ENCODE results near the gene NF2. TPM values are rescaled to one million over a fixed set of nuclear protein-coding genes. Genes with fewer than 3 reads are reported as not detected.

NF2 gene
- total RNA-seq, 1 experiment from 2014 or later, result 132 TPM

GRCh38 chr22:29661336-29661735 lies 57.9 kb downstream of the NF2 start:
- no peaks in the 10 kb centered on the region for H3K4me1 Mint-ChIP-seq (ENCODE audit: low read depth, unreplicated experiment)
- CTCF ChIA-PET, result no interaction called here
- H3K9me3 Mint-ChIP-seq (ENCODE audit: low read depth, unreplicated experiment), result no peaks in the 10 kb centered on the region
- H3K27me3 Mint-ChIP-seq (ENCODE audit: unreplicated experiment), result no peaks in the 10 kb centered on the region
- H3K36me3 Mint-ChIP-seq (ENCODE audit: insufficient read depth, unreplicated experiment), result peaks cover 40% of the 10 kb centered on the region
- no TSS peak for BruUV-seq (replicated peaks)
- H3K27ac Mint-ChIP-seq (ENCODE audit: unreplicated experiment), result no peak overlapping the region
- intact Hi-C loops (cut with micrococcal nuclease; ENCODE audit: unreplicated experiment), result no loop called here
- TF ChIP-seq CTCF (IDR thresholded peaks at IDR 0.05; ENCODE audit: unreplicated experiment), result no peak
- no peak for DNase-seq
- no peak overlapping the region for H3K4me3 Mint-ChIP-seq (ENCODE audit: low read depth, unreplicated experiment)

- DNase-seq, result no peak
- intact Hi-C loops (cut with micrococcal nuclease; ENCODE audit: unreplicated experiment), result no loop called here
- BruUV-seq (replicated peaks), result no TSS peak
These were observed 59.9 kb downstream of the NF2 start for GRCh38 chr22:29663180-29663821.

DNA sequence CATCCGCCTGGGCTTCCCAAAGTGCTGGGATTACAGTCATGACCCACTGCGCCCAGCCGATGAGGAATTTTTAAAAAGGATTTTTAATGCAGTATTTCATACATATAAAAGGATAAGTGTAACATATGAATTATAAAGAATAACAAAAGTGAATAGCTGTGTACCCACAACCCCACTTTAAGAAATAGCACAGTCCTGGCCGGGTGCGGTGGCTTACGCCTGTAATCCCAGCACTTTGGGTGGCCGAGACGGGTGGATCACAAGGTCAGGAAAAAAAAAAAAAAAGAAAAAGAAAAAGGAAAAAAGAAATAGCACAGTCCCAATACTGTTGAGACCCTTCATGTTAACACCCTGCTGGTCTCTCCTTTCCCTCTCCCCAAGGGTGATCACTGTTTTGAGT lies 62.1 kb downstream of the NF2 start:
- intact Hi-C loops (cut with micrococcal nuclease; ENCODE audit: unreplicated experiment), result no loop called here
- Mint-ChIP-seq H3K27me3 (ENCODE audit: unreplicated experiment) (no peaks in the 10 kb centered on the region), H3K4me3 (ENCODE audit: low read depth, unreplicated experiment) (no peak overlapping the region), H3K9me3 (ENCODE audit: low read depth, unreplicated experiment) (no peaks in the 10 kb centered on the region), H3K27ac (ENCODE audit: unreplicated experiment) (no peak overlapping the region), H3K36me3 (ENCODE audit: insufficient read depth, unreplicated experiment) (peaks cover 43% of the 10 kb centered on the region), H3K4me1 (ENCODE audit: low read depth, unreplicated experiment) (no peaks in the 10 kb centered on the region)
- CTCF ChIA-PET, result interaction anchor here (0.6 kb wide), 1 partner anchor 44 kb away, joined by 3 read pairs; no protein-coding TSS in a partner anchor
- no TSS peak for BruUV-seq (replicated peaks)
- TF ChIP-seq CTCF (IDR thresholded peaks at IDR 0.05; ENCODE audit: unreplicated experiment), result no peak
- DNase-seq, result no peak

More at GRCh38 chr22:29663180-29663821, 59.9 kb downstream of the NF2 start:
- Mint-ChIP-seq H3K9me3 (ENCODE audit: low read depth, unreplicated experiment) (no peaks in the 10 kb centered on the region), H3K27ac (ENCODE audit: unreplicated experiment) (no peak overlapping the region), H3K27me3 (ENCODE audit: unreplicated experiment) (no peaks in the 10 kb centered on the region), H3K4me1 (ENCODE audit: low read depth, unreplicated experiment) (no peaks in the 10 kb centered on the region), H3K36me3 (ENCODE audit: insufficient read depth, unreplicated experiment) (peaks cover 41% of the 10 kb centered on the region), H3K4me3 (ENCODE audit: low read depth, unreplicated experiment) (no peak overlapping the region)
- CTCF ChIA-PET, result no interaction called here
- TF ChIP-seq CTCF (IDR thresholded peaks at IDR 0.05; ENCODE audit: unreplicated experiment), result no peak

DNA sequence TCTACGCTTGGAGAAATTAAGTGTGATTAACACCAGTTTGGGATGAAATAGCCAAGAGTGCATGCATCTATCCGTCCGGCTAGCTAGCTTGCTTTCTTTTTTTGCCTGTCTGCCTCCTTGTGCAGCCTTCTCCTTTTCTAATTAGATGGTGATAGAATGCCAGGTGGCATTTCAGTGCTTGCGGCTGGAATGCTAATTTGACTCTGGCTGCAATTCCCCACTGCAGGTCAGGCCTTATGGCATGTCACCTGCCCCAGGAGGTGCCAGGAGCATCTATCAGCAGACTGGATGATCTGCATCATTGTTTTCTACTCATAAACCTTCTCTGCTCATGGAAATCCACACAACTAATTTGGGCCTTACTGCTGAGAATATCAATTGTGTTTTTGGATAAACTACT lies 65.2 kb downstream of the NF2 start:
- DNase-seq, result no peak
- H3K4me3 Mint-ChIP-seq (ENCODE audit: low read depth, unreplicated experiment), result no peak overlapping the region
- H3K4me1 Mint-ChIP-seq (ENCODE audit: low read depth, unreplicated experiment), result no peaks in the 10 kb centered on the region
- H3K9me3 Mint-ChIP-seq (ENCODE audit: low read depth, unreplicated experiment), result no peaks in the 10 kb centered on the region
- no peak overlapping the region for H3K27ac Mint-ChIP-seq (ENCODE audit: unreplicated experiment)
- TF ChIP-seq CTCF (IDR thresholded peaks at IDR 0.05; ENCODE audit: unreplicated experiment), result no peak
- H3K36me3 Mint-ChIP-seq (ENCODE audit: insufficient read depth, unreplicated experiment), result peaks cover 66% of the 10 kb centered on the region
- intact Hi-C loops (cut with micrococcal nuclease; ENCODE audit: unreplicated experiment), result no loop called here
- no peaks in the 10 kb centered on the region for H3K27me3 Mint-ChIP-seq (ENCODE audit: unreplicated experiment)
- no TSS peak for BruUV-seq (replicated peaks)
- CTCF ChIA-PET, result no interaction called here

Data from Calu3 (cell line).